Measurements from ENCODE around the gene TUNAR. TPM values are rescaled to one million over a fixed set of nuclear protein-coding genes. Genes with fewer than 3 reads are reported as not detected.

TUNAR gene
- total RNA-seq, 1 experiment from 2014 or later: 0.10 TPM

GRCh38 chr14:95834496-95834895 lies 42.1 kb upstream of the TUNAR start:
- no peaks in the 10 kb centered on the region for H3K36me3 ChIP-seq (ENCODE audit: control insufficient read depth, insufficient read depth, low read length)
- H3K4me1 ChIP-seq (ENCODE audit: control insufficient read depth, insufficient read depth, low read length): no peaks in the 10 kb centered on the region
- ChIA-PET POLR2A (no interaction called here), CTCF (no interaction called here)
- BruUV-seq (replicated peaks): no TSS peak
- H3K4me3 ChIP-seq (ENCODE audit: low read depth in 2 of 2, low read length in 2 of 2): no peak overlapping the region
- H3K9me3 ChIP-seq (ENCODE audit: control insufficient read depth, insufficient read depth, low read depth, low read length): no peaks in the 10 kb centered on the region
- TF ChIP-seq TCF7L2 (IDR thresholded peaks at IDR 0.05; ENCODE audit: low read depth, low read length) (no peak), CTCF (IDR thresholded peaks at IDR 0.05) (no peak), REST (IDR thresholded peaks at IDR 0.05; ENCODE audit: insufficient read depth in 1 of 2, low read depth in 2 of 2, low read length in 1 of 2) (no peak), POLR2AphosphoS5 (IDR thresholded peaks at IDR 0.05; ENCODE audit: low read depth, low read length) (no peak), SIN3A (IDR thresholded peaks at IDR 0.05; ENCODE audit: borderline replicate concordance, insufficient read depth, low read depth, low read length) (no peak)
- in situ Hi-C loops (cut with HindIII; ENCODE audit: low pct_unique_long_range_greater_than_20kb, low sequenced_read_pairs) (no loop called here), intact Hi-C loops (cut with micrococcal nuclease; ENCODE audit: unreplicated experiment) (no loop called here)
- H3K27me3 ChIP-seq (ENCODE audit: control insufficient read depth, insufficient read depth, low read length): no peaks in the 10 kb centered on the region
- H3K27ac ChIP-seq (ENCODE audit: low read length): no peak overlapping the region
- DNase-seq (ENCODE audit: low read depth, low spot score) (no peak), ATAC-seq (no peak)

- H3K27ac ChIP-seq (ENCODE audit: low read length): no peak overlapping the region
- no TSS peak for BruUV-seq (replicated peaks)
- in situ Hi-C loops (cut with HindIII; ENCODE audit: low pct_unique_long_range_greater_than_20kb, low sequenced_read_pairs): no loop called here
- H3K36me3 ChIP-seq (ENCODE audit: control insufficient read depth, insufficient read depth, low read length): no peaks in the 10 kb centered on the region
- H3K4me1 ChIP-seq (ENCODE audit: control insufficient read depth, insufficient read depth, low read length): no peaks in the 10 kb centered on the region
- CTCF ChIA-PET: no interaction called here
- ATAC-seq (no peak), DNase-seq (ENCODE audit: low read depth, low spot score) (no peak)
- no peaks in the 10 kb centered on the region for H3K9me3 ChIP-seq (ENCODE audit: control insufficient read depth, insufficient read depth, low read depth, low read length)
- POLR2A ChIA-PET: no interaction called here
- no peak overlapping the region for H3K4me3 ChIP-seq (ENCODE audit: low read depth in 2 of 2, low read length in 2 of 2)
- no peaks in the 10 kb centered on the region for H3K27me3 ChIP-seq (ENCODE audit: control insufficient read depth, insufficient read depth, low read length)
- TF ChIP-seq CTCF (IDR thresholded peaks at IDR 0.05) (no peak), REST (IDR thresholded peaks at IDR 0.05; ENCODE audit: insufficient read depth in 1 of 2, low read depth in 2 of 2, low read length in 1 of 2) (no peak), POLR2AphosphoS5 (IDR thresholded peaks at IDR 0.05; ENCODE audit: low read depth, low read length) (no peak), SIN3A (IDR thresholded peaks at IDR 0.05; ENCODE audit: borderline replicate concordance, insufficient read depth, low read depth, low read length) (no peak), TCF7L2 (IDR thresholded peaks at IDR 0.05; ENCODE audit: low read depth, low read length) (no peak)
- intact Hi-C loops (cut with micrococcal nuclease; ENCODE audit: unreplicated experiment): no loop called here
Observed at GRCh38 chr14:95835121-95835730, 41.4 kb upstream of the TUNAR start.
